Urothelium cell line (cell line): ENCODE measurements around the gene TTLL8.

Experiments used
- DNase-seq: peaks from one replicate; pipeline ENCODE4 v3.0.0; 2011; ENCODE audit warnings: low spot score, mixed read lengths
- FAIRE-seq: peaks from 2 replicates; lab custom pipeline; 2011; peaks lifted over from hg19 to GRCh38; lab: Jason Lieb, UNC

TTLL8 gene

DNA sequence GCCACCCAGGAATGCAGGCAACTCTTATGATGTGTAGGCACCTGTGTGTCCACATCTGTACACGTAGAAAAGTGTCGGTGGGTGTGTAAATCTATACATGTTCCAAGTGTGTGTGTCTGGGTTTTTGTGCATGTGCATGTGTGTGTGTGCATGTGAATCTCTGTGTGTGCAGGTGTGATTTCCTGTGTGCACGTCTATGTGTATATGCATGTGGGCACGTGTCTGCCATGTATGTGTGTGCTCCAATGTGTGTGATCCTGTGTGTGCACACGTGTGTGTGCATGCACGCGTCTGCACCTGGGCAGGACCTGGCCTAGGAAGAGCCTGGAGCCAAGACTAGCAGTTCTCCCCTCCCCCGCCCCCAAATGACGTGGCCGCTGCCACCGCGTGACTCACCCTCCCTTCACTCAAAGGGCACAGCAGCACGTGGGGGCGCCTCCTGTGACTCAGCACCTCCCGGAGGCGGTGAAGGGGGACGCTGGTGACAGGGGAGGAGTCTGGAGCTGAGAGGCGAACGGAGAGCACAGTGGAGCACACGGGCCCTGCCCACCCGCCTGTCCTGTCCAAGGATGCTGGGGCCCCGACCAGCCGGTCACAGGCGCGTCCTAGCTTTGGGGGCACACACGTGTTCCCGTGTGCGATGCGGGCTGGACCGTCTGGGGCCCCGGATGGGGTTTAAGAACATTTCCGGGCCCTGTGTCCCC lies 87.4 kb downstream of the TTLL8 start:
- FAIRE-seq (peak; percentile 98), DNase-seq (peak; percentile 98)

DNA sequence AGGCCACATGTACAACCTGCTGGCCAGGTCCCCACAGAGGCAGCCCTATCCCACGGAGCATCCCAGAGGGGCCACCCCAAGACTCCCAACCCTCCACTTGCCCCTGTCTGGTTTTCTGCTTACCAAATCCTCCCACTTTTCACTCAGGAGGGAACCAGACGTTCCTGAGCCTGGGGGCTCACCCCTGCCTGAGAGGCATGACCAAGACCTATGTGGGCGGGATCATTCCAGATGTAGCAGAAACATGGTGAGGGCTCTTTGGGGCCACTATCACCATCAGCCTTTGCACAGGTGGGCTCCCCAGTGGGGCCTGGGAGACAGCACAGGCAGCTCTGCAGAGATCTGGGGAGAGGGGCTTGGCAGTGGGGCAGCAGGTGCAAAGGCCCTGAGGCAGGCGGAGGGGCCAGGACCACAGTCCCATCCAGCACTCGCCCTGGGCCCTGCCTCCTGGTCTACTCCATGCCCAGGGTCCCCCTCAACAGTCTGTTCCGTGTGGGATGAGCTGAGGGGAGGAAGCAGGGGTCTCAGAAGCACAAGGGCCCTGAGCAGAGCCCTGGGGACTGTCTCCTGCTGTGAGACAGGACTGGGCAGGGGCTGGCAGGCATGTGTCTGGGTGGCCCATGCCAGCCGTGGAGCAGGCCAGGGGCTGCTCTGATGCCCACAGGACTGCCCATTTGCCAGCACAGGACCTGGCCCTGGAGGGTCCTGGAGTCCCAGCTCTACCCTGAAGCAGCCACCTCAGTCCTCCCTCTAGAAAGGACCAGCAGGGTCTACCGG lies 88.2 kb downstream of the TTLL8 start:
- FAIRE-seq (no peak), DNase-seq (no peak)

DNA sequence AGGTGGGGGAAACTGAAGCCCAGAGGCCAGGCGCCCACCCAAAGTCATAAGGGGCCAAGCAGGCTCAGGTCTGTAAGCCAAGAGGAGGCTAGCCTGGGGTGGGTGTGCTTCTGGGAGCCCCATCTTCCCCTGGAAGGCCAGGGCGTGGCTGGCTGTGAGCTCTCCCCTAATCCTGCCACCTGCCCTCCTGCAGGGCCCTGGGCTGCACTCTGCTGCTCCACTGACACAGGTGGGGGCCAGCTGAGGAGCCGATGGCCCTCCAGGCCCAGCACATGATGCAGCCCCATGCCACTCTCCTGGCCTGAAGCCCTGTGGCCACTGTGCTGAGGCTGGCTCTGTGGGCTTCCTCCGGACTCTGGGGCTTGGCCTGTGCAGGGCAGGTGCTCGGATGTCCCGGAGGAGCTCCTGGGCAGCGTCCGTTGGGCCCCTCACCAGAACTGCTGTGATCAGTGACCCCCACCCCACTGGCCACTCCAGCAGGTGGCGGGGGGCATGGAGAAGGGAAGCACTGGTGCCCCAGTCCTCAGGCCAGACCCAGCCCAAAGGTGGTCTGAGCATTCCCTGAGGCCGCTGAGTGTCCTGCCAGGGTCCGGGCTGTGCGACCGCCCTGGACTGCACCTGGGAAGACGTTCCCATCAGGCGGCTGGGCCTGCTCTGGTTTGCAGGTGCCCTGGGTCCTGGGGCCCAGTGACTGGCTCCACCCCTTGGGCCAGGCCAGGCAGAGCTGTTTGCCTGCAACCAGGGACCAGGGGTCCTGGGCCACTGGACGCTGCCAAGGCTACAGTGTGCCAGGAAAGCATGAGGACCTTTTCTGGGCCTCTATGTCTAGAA lies 89.1 kb downstream of the TTLL8 start:
- FAIRE-seq (no peak), DNase-seq (no peak)
